NCI-H460 (cell line): ENCODE results near the gene COL15A1. TPM values are rescaled to one million over a fixed set of nuclear protein-coding genes. Genes with fewer than 3 reads are reported as not detected.

Source experiments
- DNase-seq: peaks from one replicate; pipeline ENCODE4 v3.0.0-alpha.2; 2016; ENCODE audit warnings: low read depth; ENCODE audit errors: extremely low read depth
- total RNA-seq: library from RNA; depleted of rRNA; stranded (reverse); fragments of >200 nt; shearing (Covaris generic); gene quantifications from 2 replicates; pipeline ENCODE4 v1.2.3, GENCODE V29; 2014

COL15A1 gene
- total RNA-seq, 1 experiment from 2014 or later, result 1.0 TPM

DNA sequence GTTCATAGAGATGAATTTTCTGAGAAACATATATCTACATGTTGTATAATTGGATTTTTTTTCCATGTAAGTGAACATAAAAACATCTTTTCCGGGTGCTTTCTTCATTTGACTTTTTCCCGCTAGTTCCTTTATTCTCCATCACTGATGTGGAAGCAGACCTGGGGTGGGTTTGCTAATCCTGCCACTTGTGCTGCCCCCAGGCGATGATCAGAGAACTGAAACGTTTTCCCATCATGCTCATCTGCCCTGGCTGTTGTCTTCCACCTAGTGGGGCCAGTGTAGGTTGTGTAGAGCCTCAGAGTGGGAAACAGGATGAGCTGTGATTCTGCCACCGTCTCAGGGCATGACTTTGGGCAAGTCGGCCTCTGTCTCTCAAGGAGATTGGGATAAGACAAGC, 127.0 kb downstream of the COL15A1 start:
- DNase-seq, result no peak

DNA sequence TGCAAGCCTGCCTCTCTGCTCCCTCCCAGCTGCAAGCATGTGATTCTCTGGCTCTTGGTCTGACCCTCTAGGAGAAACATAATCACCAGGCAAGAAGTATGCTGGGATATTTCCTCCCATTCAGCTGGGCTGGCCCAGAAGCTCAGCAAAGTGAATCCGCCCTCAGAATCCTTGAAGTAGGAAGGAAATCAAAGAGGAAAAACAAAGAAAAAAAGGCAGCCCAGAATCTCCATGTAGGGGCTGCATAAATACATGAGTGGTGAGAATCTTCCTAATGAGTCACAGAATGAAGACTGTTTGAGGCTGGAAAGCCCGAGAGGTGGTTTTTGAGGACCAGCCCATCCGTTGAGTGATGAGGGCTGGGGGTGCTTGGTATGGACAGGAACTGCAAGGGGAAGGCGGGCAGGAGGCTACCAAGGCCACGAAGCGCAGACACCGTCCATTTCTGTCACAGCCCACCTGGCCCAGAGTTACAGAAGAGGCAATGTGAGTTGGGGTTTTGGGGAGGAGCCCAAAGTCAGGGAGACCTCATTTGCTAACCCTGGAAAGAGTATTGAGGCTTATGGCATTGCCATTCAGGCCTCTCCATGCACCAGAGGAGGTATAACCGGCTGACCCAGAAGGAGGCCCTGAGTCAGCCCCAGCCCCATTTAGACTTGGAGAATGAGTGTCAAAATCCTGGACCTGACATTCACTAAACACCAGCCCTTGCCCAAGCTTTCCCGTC, 127.8 kb downstream of the COL15A1 start:
- DNase-seq, result no peak

DNA sequence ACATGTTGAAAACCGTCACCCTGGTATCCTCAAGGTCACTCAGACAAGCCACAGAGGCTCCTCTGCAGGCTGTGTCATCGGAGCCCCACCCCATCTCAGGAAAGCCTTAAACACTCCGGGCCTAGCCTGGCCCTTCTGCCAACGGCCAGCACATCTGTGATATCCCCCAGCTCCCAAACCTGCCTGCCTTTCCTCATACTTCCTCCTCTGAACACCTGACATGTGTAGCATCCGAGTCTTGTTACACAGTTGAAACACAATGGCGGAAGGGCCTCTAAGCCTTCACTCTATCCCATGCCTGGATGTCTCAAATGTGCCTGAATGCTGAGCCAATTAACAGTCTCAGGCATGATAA, 128.3 kb downstream of the COL15A1 start:
- DNase-seq, result no peak

DNA sequence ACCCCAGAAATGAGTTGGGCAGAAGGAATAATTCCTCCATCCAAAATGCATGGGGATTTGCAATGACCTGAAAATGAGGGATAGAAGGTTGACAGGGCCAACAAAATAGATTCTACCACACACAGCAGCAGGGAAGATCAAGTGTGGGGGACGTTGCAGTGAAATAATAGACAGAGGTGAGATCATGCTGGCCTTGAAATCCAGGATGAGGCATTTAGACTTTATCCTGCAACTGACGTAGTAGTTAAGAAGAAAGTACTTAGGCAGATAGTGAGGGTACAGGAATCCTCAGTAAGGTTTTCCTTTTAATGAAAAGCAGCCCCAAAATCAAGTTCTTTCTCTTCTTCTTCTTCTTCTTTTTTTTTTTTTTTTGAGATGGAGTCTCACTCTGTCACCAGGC, 129.6 kb downstream of the COL15A1 start:
- DNase-seq, result no peak

DNA sequence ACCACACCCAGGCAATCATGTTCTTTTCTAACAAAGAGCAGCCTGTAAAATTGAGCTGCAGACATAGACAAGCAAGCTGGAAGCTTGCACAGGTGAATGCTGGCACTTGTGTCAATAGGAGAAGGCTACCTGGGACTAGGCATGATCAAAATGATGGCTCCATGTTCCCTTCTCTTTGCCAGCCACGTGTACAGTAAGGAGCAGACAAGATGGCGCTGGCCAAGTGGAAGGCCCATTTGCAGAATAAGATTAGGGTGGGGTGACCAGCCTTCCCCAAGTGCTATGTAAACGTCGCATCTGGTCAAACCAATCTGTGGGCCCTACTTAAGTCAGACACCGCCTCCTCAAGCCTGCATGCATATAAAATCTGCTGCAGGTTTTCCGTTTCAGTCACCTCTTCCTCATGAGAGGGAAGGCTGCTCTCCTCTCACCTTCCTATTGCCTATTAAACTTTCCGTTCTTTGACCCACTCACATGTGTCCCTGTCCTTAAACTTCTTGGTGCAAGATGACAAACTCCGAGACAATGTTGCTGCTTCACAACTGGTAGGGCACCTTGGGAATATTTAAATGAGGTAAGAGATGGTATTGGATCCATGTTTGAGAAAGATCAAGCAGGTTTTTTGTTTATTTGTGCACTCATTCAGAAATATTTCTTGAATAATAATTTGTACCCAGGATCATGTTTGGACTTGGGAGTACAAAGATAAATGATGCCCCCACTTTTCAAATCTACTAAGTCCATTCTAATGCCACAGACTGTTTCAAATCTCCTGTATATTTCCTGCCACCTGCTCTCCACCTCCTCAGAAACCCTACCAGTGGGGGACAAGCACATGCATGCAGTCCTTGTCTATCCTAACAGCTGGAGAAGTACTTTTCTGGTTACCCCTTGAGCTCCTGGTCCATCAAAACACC, 130.5 kb downstream of the COL15A1 start:
- DNase-seq, result no peak

DNA sequence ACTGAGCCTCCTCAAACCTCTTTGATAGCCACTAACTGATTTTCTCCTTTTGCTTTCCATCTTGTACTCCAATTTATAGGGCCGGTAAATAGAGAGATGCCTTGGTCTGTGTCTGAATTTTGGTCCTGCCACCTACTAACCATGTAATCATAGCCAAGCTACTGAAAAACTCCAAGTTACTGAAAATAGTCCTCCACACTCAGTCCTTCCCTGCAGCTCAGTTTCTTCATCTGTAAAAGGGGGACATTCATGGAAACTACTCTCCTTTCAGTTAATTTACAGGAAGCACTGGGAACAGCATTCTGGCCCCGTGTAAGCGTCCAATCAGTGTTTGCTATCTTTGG, 131.2 kb downstream of the COL15A1 start:
- no peak for DNase-seq

DNA sequence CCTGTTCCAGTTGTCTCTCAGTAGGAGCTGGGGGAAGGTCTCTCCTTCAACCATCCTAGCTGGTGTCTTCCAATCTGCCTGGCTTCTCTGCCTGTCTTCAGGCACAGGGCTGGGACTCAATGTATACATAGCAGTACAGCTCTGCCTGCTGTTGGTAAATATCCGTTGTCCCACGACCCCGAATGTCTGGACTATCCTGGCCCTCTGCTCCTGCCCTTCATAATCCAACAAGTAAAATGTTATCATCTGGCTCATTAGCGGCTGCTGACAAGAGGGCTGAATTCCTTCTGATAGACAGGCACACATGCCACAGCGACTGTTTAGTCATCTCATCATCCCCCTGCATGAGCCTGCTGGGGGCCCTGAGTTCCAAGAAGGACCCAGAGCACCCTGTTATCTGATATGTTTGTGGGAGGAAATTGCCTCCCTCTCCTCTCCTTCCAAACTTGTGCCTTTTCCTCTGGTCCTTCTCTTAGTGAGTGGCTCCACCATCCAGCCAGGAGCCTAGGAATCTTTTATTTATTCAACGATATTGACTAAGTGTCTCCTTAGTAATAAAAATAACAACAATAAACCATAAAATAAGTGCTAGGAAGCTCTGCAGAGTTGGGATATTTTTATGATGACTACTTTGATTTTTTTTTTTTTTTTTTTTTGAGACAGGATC, 131.7 kb downstream of the COL15A1 start:
- no peak for DNase-seq

DNA sequence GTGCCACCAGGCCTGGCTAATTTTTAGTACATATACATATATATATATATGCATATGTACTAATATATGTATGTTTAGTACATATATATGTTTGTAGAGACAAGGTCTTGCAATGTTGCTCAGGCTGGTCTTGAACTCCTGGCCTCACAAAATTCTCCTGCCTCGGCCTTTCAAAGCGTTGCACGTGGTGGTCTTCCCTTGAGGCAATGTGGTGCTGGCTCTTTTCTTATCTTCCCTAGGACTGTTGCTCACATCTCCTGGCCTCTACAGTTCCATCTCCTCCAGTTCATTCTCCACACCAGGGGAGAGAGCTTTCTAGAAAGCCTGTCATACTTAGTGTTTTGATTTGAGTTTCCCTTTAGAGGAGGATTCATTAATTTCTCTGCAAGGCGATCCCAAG, 132.3 kb downstream of the COL15A1 start:
- no peak for DNase-seq

DNA sequence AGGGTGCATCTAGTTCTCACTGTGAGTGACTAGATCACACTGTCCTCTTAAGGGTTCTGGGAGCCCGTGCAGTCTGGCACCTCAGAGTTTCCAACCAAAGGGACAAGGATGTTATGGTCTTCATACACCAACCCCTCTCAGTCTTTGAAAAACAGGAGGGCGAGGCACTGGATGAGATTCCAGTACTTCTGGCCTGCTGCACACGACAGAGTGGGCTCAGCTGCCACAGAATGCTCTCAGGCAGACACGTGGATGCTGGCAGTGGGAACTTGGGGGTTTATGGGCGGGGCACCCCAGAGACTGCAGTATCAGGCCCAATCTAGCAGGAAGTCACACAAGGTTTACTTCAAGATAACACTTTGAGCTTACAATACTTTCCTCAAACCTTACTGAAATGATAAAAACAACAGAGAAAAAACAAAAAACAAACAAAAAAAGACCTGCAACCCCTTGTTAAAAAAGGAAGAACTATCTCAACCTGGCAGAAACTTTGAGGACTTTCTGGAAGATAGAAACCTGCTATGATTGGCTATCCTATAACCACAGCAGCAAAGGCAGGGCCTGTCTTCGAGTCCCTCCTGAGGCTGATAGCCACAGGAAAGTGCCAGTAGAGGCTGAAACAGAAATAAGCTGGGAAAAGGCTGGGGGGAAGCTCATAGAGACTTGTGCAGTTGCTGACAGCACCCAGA, 132.9 kb downstream of the COL15A1 start:
- no peak for DNase-seq

DNA sequence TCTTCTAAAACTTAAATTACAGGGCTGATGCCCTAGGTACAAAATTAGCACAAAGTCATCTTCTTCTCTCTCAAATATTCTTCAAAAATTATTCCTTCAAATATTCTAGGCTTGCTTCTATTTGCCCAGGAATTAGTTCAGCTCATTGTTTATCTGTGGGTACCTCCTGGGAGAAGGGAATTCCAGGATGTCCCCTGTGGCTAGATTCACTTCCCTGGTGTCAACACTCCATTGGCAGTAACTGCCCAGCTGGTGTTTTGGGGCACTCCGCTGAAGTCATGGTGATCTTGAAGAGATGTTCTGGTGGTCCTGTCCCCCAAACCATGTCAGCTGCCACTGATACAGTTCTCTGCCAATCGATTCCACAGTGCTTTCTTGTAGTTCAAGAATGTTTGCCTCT, 135.0 kb downstream of the COL15A1 start:
- DNase-seq, result no peak

DNA sequence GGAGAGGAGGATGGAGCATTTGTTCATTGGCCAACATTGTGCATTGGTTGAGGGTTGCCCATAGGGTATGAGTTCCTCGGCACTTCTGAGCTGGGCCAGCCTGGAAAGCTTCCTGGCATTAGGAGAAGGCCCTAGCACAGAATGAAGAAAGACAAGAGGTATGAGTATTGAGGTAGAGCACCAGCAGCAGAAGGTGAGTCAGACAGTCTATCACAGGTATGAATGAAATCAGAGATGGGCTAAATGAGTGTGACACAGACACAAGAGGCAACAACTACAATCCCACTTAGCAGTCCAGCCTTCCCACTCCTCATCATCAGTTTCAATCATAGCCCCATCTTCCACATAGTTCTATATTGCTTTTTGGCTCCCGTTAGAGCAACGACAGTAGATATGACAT, 135.8 kb downstream of the COL15A1 start:
- DNase-seq, result no peak

DNA sequence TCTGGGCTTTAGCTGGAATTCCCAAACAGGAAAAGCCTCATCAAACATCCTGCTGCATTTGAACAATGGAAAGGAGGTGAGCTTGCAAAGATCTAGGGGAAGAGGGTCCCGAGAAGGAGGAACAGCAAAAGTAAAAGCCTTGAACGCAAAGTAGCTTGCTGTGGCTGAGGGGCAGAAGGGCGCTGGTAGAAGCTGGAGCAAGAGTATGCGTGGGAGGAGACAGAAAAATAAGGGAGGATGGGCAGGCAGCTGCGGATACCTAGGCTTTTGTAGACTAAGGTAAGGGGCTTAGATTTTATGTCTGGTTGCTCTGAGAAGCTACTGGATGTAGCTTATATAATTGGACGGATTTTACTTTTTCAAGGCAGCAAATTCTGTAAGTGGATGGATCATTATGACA, 139.3 kb downstream of the COL15A1 start:
- no peak for DNase-seq

DNA sequence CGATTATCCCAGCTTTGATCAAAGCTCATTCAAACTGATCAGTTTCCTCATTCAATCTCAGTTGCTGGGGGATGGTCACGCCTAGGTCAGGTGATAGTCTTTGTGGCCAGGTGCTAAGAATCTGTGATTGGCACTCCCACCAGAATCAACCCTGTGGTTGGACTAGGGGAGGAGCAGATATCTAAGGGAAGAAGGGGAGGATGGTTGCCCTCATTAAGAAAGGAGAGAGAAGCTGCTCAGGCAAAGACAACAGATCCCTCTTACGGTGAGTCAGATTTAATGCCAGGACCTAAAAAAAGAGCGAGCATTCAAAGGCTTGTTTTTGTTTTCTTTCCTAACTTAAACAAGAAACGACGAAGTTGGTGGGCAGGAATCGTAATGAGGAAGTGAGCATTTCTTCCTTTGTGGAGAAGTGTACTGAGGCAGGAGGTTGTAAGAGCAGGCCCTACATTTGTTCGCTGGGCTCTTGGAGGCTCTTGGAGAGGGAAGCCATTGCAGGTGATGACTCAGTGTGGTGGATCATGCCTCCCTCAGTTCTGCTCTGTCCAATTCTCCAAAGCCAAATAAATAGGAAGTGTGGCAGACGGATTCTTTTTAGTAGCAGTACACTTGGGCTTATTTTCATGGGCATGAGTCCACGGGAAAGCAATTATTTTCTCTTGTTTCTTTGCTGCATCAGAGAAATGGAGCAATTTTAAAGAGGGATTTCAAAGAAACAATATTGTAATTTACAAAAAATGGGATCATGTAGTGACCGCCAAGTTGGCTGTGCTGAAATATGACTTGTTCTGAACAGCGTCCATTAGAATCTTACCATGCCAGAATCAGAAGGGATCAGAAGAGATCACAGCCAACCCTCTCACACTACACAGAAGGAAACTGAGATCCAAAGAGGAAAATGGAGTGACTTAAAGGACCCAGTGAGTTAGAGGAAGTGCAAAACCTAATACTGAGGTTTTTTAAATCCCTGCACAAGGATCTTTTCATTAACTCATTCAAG, 142.5 kb downstream of the COL15A1 start:
- DNase-seq, result no peak

DNA sequence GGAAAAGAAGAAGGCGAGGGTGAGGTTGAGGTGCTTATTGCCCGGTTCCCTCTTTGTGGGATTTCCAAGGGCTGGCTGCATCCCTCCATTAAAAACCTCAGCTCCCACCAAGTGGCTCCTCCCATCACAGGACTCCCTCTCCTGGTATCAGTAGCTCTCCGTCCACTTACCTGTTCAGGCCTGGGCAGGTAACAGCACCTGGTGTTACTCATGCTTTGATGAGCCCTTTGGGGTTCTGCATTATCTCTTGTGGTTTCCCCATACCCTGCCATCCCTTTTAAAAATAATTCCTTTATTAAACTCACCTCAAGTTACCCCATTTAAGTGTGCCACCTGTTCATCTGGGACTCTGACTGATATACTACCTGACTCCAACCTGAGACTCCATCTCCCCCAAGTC, 143.8 kb downstream of the COL15A1 start:
- DNase-seq, result no peak

DNA sequence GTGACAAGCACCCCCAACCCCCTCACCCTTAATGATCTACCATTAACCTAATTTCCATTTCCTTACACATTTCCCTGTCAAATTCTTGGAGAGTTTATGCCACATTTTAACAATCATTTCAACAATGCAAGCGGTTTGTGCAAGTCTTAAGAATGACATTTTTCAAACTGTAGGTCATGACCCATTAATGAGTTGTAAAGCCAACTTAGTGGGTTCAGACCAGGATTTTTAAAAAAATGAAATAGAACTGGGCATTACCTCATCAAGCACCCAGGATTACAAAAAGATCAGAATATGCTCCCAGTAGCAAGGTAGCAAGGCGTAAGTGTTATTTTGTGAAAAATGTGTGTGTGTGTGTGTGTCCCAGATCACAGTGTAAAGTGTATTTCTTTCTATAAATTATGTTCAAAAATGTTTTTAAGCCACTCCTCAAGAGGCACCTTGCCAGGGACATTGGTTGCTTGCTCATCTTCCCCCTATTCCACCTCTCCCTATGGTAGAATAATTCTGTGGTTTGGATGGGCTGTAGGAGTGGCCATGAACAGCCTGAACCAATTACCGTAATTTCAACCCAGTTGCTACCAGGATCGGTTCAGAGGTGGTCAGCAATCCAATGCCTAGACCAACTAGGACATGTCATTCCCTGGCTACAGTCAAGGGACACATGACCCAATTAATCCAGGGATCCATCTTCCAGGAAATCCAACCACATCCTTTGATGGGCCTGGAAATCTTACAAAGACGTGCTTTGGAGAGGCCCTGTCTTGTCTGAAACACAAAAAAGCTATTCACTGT, 146.8 kb downstream of the COL15A1 start:
- no peak for DNase-seq

DNA sequence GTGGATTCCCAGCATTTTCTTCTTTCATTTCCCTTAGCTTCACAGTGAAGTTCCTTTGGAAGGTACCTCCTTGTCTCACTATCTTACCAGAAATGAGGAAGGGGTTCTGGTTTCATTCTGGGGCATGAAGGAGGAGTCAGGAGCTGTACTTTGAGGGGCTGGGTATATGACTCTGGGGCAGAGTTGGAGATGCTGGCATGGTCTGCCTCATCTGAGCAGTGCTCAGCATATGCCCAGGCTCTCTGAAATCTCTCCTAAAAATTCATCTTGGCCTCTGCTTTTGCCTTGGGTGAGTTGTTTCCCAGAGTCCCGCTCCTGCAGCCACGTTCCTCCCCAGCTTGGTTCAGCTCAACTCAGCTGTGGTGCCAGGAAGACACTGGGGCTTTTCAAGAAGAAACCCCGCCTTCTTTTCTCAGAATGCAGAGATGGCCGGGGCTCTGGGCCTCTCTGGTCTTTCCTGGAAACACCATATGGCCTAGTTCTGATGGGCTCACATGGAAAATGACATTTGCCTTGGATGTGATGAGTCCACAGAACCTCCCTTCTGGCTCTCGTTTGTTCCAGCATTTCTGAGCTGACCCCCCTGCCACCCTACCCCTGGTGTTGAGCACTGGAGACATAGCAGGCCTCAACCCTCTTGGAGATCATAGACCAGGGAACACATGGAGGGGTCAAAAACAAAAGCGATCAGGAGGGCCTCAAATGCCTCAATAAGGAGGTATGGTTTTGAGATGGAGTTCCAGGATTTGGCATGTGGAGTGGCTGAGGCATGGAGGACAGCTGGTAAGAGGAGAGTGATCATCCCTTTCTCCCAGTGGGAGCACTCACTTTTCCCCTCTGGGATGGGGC, 149.2 kb downstream of the COL15A1 start:
- DNase-seq, result no peak

DNA sequence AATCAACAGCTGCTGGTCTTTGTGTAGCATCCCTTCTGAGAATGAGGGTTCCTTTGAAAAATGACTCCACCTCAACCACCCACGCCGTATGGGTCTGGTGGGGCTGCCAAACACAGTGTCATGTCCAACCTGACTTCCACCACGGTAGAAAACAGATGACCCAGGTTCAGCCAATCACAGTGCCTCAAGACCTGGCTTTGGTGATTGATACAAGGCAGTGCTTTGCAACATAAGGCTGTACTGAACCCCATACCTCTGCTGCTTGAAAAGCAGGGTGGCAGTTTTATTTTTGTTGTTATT, 149.7 kb downstream of the COL15A1 start:
- DNase-seq, result no peak

DNA sequence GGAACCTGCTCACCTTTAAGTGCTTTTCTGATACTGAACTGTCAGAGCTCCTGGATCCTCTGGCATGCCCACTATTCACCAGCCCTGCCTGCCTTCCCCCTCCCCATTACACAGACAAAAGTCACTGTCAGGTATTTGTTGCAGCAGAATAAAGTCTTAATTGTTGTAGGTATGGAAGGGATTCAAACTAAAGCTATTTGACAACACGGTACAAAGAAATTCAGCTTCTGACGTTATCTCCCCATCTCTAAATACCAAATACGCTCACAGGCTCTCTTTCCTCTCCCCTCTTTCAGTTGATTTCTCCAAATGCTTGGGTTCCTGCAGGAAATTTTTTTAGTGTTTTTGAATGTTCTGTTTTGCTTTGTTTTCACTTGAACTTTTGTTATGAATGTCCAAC, 151.9 kb downstream of the COL15A1 start:
- no peak for DNase-seq
